Transverse colon (tissue), 4 donors: ENCODE results near the gene KIDINS220.

ENCODE experiments used
- CTCF ChIP-seq, 5 experiments: fragments of 200-600 bp in 3 of 5; fragments of 450-650 bp in 2 of 5; sonication (generic) in 3 of 5; IDR thresholded peaks; 1 replicate in 2 of 5; 2 replicates in 3 of 5; pipeline ENCODE4 v1.5.1; 2016 to 2017; ENCODE audit warnings: antibody characterized with exemption in 5 of 5, inconsistent platforms in 3 of 5, mild to moderate bottlenecking in 2 of 5, moderate library complexity in 1 of 5
- POLR2A ChIP-seq: fragments of 450-650 bp; IDR thresholded peaks from one replicate; pipeline ENCODE4 v1.6.1; 2016; ENCODE audit warnings: antibody characterized with exemption, mild to moderate bottlenecking, moderate library complexity
- POLR2AphosphoS5 ChIP-seq, 3 donors: sonication (generic); formaldehyde crosslinking; IDR thresholded peaks; one replicate each; pipeline ENCODE4 v1.6.1; 2016; ENCODE audit warnings: antibody characterized with exemption in 3 of 3

GRCh38 chr2:8685697-8686358, 151.6 kb downstream of the KIDINS220 start:
- TF ChIP-seq CTCF (IDR thresholded peaks at IDR 0.05) (peak; percentile 69 to 98 (median 96)), POLR2AphosphoS5 (IDR thresholded peaks at IDR 0.05) (peak in 1 of 3 donors; percentile 11), POLR2A (no peak)
